Skeletal muscle tissue (tissue), 4 donors: ENCODE data around the gene RD3L. TPM values are rescaled to one million over a fixed set of nuclear protein-coding genes. Genes with fewer than 3 reads are reported as not detected.
A peak's percentile ranks its signal among the peaks of the same experiment; 100 is the strongest.
"Not testable (repeated sequence)": the region's sequence is repeated elsewhere in the genome, so short reads cannot be mapped to it uniquely, and the experiment has no call there.

Experiments
- H3K27ac ChIP-seq: one replicate; pipeline ENCODE4 v1.7.0; 2013; ENCODE audit warnings: mild to moderate bottlenecking, low read depth, low read length, inconsistent platforms
- H3K27me3 ChIP-seq, 3 donors: one replicate each; pipeline ENCODE4 v1.7.0; 2013; ENCODE audit warnings: low read length in 3 of 3; ENCODE audit not compliant: control insufficient read depth in 3 of 3, insufficient read depth in 3 of 3
- H3K36me3 ChIP-seq, 3 donors: one replicate each; pipeline ENCODE4 v1.7.0; 2013; ENCODE audit warnings: low read length in 3 of 3; ENCODE audit not compliant: control insufficient read depth in 3 of 3, insufficient read depth in 3 of 3
- H3K4me1 ChIP-seq, 3 donors: one replicate each; pipeline ENCODE4 v1.7.0; 2013; ENCODE audit warnings: low read length in 3 of 3, mild to moderate bottlenecking in 3 of 3; ENCODE audit not compliant: control insufficient read depth in 3 of 3, insufficient read depth in 3 of 3
- H3K4me3 ChIP-seq, 3 donors: one replicate each; pipeline ENCODE4 v1.7.0; 2013; ENCODE audit warnings: low read length in 3 of 3
- H3K9ac ChIP-seq, 3 donors: one replicate each; pipeline ENCODE4 v1.7.0; 2013; ENCODE audit warnings: low read length in 3 of 3, mild to moderate bottlenecking in 3 of 3, moderate library complexity in 2 of 3, low read depth in 1 of 3
- H3K9me3 ChIP-seq, 3 donors: one replicate each; pipeline ENCODE4 v1.7.0; 2013; ENCODE audit warnings: low read length in 3 of 3; ENCODE audit not compliant: control insufficient read depth in 3 of 3
- total RNA-seq: library from RNA; depleted of rRNA; stranded (reverse); fragments of >200 nt; gene quantifications from one replicate; pipeline ENCODE4 v1.2.3, GENCODE V29; 2014
- donor health status: Osteomylitis.

RD3L gene
- total RNA-seq, 1 donor from 2014 or later = not detected

- Histone ChIP-seq H3K27ac (no peak overlapping the region), H3K9me3 (peaks cover 0 to 2% (median 0%) of the 10 kb centered on the region in 3 donors), H3K9ac (no peak overlapping the region), H3K27me3 (peaks cover 5 to 13% (median 9%) of the 10 kb centered on the region in 3 donors), H3K4me1 (no peaks in the 10 kb centered on the region), H3K36me3 (no peaks in the 10 kb centered on the region), H3K4me3 (no peak overlapping the region)
These were observed 12.2 kb downstream of the RD3L start for GRCh38 chr14:103930051-103930604.

- no peak within 1 kb of the TSS for H3K27ac ChIP-seq
- H3K9me3 ChIP-seq = peaks cover 0 to 2% (median 0%) of the 10 kb centered on the region in 3 donors
- H3K4me1 ChIP-seq = no peaks in the 10 kb centered on the region
- H3K9ac ChIP-seq = no peak within 1 kb of the TSS
- H3K27me3 ChIP-seq = peaks cover 5 to 13% (median 9%) of the 10 kb centered on the region in 3 donors
- H3K36me3 ChIP-seq = no peaks in the 10 kb centered on the region
- no peak within 1 kb of the TSS for H3K4me3 ChIP-seq
These were observed 14.1 kb downstream of the RD3L start, which contains the start of gene TDRD9 for GRCh38 chr14:103928011-103928890. TSS of gene TDRD9 (plus strand) at chr14:103928456. CDS start at chr14:103928510, 54 bp downstream.

GRCh38 chr14:103927566-103927965 lies 14.8 kb downstream of the RD3L start:
- Histone ChIP-seq H3K27ac (no peak overlapping the region), H3K9ac (no peak overlapping the region), H3K36me3 (no peaks in the 10 kb centered on the region), H3K27me3 (peaks cover 5 to 19% (median 9%) of the 10 kb centered on the region in 3 donors), H3K4me3 (no peak overlapping the region), H3K9me3 (peaks cover 0 to 2% (median 0%) of the 10 kb centered on the region in 3 donors), H3K4me1 (no peaks in the 10 kb centered on the region)

GRCh38 chr14:103925316-103925715 lies 17.0 kb downstream of the RD3L start:
- Histone ChIP-seq H3K27ac (no peak overlapping the region), H3K36me3 (no peaks in the 10 kb centered on the region), H3K9ac (no peak overlapping the region), H3K4me3 (no peak overlapping the region), H3K4me1 (peaks cover 3 to 10% (median 9%) of the 10 kb centered on the region in 3 donors), H3K27me3 (peaks cover 5 to 21% (median 9%) of the 10 kb centered on the region in 3 donors), H3K9me3 (peaks cover 0 to 2% (median 0%) of the 10 kb centered on the region in 3 donors)

GRCh38 chr14:103923863-103924262 lies 18.5 kb downstream of the RD3L start:
- Histone ChIP-seq H3K4me1 (peaks cover 10 to 13% (median 12%) of the 10 kb centered on the region in 3 donors), H3K27ac (no peak overlapping the region), H3K9me3 (peaks cover 0 to 2% (median 0%) of the 10 kb centered on the region in 3 donors), H3K27me3 (peaks cover 5 to 21% (median 9%) of the 10 kb centered on the region in 3 donors), H3K4me3 (no peak overlapping the region), H3K36me3 (no peaks in the 10 kb centered on the region), H3K9ac (no peak overlapping the region)

GRCh38 chr14:103921855-103922200 lies 20.5 kb downstream of the RD3L start:
- not testable (repeated sequence) for H3K36me3 ChIP-seq, H3K27me3 ChIP-seq, H3K27ac ChIP-seq, H3K9ac ChIP-seq, H3K9me3 ChIP-seq
- Histone ChIP-seq H3K4me1 (peaks cover 13 to 18% (median 16%) of the 10 kb centered on the region in 3 donors), H3K4me3 (peak overlapping the region; percentile 85 to 100 (median 100))

DNA sequence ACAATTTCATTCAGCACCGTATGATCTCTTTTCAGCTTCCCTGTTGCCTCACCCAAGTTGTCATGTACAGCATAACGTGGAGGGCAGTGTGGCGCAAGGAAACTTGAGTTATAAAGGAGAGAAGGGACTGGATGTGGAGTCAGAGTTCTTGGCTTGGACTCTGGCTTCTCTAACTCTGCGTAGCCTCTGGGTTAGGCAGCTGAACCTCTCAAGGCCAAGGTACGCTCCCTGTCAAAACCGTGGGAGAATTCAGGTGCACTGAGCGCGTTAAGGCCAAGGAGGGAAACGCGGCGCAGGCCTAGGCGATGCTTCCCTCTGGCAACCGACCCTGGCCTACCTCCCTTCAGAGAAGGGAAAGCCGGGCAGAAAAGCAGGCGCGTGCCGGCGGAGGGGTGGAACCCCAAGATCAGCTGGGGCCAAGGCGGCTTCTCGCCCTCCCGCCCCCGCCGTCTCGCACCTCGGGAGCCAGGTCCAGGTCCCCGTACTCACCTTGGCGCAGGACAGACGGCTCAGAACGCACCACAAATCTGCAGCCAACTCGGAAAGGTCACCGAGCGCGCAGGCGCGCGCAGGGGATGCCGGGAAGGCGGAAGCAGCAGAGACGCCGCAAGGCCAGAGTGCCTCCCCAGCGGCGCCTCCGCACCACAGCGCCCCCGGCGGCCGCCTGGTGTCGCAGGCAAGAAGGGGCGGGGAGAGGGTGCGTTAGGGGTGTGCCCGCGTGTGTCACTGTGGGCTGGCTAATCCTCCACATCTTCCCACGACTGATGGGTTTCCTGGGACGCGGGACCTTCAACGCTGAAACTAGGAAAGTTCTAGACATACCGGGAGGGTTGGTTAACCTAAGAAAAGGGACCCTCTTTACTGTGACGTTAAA lies 21.1 kb downstream of the RD3L start:
- Histone ChIP-seq H3K27me3 (peaks cover 0 to 7% (median 0%) of the 10 kb centered on the region in 3 donors), H3K9ac (peak overlapping the region; percentile 95 to 100 (median 99)), H3K27ac (peak overlapping the region; percentile 84), H3K9me3 (no peaks in the 10 kb centered on the region), H3K36me3 (peaks cover 6 to 7% (median 6%) of the 10 kb centered on the region in 3 donors), H3K4me1 (peaks cover 13 to 21% (median 16%) of the 10 kb centered on the region in 3 donors), H3K4me3 (peak overlapping the region; percentile 85 to 100 (median 100))

- Histone ChIP-seq H3K36me3 (peaks cover 23 to 31% (median 24%) of the 10 kb centered on the region in 3 donors), H3K27ac (no peak overlapping the region), H3K9ac (no peak overlapping the region), H3K4me3 (no peak overlapping the region), H3K9me3 (no peaks in the 10 kb centered on the region), H3K4me1 (peaks cover 11 to 21% (median 16%) of the 10 kb centered on the region in 3 donors), H3K27me3 (no peaks in the 10 kb centered on the region)
These were observed 25.6 kb downstream of the RD3L start for GRCh38 chr14:103916636-103917262.

GRCh38 chr14:103915616-103916015 lies 26.7 kb downstream of the RD3L start:
- Histone ChIP-seq H3K4me1 (peaks cover 5 to 15% (median 14%) of the 10 kb centered on the region in 3 donors), H3K27ac (no peak overlapping the region), H3K36me3 (peaks cover 31 to 40% (median 31%) of the 10 kb centered on the region in 3 donors), H3K9me3 (no peaks in the 10 kb centered on the region), H3K4me3 (no peak overlapping the region), H3K9ac (no peak overlapping the region), H3K27me3 (no peaks in the 10 kb centered on the region)
